C1 segment of cervical spinal cord (tissue), 14 donors: ENCODE measurements around the gene TMEM184C.

ENCODE experiments used
- DNase-seq, 14 donors: peaks; one replicate each; lab custom pipeline; 2025; lab: John Stamatoyannopoulos, UW

TMEM184C gene

DNA sequence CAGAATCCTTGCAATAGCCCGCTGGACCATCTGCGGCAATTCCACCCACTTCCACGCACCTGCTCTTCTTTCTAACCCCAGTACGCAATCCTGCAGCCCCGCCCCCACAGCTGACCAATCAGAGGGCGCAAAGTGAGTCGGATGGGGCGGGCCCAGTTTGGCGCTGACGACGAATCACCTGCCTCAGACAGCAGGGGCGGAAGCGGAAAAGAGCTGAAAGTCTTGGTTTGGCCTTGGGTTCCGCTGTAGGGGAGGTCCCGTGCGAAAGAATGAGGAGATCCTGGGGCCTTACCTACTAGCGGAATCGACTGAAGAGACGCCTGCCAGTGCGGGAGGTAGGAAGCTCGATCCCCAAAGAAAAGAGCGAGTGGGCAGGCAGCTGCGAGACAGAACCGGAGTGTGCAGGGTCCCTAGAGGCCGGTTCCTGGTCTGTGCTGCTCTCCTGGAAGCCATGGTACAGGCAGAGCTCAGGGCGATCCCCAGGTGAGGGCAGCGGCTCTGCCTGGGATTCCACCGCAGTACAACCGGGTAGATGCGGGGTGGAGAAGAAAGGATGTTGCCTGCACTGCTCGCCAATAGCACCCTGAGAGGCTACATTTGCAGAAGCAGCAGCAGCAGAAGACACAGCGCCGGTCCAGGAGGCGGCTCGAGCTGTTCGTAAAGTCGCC lies at the start of gene TMEM184C:
Gene TMEM184C (plus strand): TSS at position 225 of the 668 bp plus-strand sequence. CDS start 560 bp downstream, outside the sequence.
- DNase-seq = peak; percentile 66 to 97 (median 94)

DNA sequence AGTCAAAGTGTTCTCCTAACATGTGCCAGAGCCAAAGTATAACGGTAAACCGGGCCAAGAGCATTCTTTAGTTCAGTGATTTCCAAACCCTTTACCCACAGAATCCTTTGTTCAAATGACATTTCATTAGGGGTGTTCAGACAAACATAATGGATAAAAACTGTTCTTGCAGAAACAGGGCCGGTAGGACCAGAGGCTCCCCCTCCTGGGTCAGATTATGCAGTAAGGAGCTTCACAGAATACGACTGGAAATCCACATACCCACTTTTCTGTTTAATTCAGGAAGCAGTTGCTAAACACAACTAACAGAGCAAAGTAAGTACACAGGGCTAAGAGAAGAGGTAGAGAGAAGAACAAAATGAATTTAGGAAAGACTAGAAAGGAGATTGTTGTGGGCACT lies 46.6 kb upstream of the TMEM184C start:
- no peak for DNase-seq

DNA sequence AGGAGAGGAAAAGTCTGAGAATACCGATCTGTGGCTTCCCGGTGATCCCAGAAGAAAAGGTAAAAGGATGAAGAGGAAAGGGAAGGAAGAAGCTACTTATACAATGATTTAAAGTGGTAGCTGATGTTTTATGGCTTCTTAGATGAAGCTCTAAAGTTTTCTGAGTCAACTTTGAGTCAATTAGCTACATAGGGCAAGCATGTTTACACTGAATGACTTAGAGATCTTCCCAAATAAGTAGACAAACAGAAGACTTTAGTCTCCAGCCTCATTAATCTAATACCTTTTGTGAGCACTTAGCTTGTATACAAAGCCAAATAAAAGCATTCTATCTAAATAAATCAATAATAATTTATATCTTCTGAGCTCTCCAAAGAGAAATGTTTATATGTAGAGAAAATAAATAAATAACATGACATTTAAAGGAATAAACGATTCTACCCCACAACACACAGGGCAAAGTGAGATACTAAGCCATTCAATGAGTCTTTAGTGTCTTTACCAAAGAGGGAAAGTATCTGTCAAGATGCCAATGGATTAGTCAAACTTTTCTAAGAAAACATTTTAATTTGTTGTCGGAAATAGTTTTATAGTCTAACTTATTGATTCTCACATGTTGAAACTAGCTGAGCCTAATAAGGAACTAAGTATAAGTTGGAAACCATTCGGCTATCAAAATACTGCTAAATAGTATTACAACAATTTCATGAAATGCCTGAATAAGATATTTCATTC lies 46.0 kb upstream of the TMEM184C start:
- DNase-seq = no peak

DNA sequence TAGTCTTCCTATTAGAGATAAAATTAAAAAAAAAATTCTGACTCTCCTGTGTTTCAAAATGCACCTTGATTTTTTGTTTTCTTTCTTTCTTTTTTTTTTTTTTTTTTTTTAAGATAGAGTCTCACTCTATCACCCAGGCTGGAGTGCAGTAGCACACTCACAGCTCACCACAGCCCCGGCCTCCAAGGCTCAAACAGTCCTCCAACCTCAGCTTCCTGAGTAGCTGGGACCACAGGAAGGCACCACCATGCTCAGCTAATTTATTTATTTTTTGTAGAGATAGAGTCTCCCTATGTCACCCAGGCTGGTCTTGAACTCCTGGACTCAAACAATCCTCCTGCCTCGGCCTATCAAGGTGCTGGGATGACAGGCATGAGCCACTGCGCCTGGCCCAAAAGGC lies 41.1 kb upstream of the TMEM184C start:
- no peak for DNase-seq

DNA sequence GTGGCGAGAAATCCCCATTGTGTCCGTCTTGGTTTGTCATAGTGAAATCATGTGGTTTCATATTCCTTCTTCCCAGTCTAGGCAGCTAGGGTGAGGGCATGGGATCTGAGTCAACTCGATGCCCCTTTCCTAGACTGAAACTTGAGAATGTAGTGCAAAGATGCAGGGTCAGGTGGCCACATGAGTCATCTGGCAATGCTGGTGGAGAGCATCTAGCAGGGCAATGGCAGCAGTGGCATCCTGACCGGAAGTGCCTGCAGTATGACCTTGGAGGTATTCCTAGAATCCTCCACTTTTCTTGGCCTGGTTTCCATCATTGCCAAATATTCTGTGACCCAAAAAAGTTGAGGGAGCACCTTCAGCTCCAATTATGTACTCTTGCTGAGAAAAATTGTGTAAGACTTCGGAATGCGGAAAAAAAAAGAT lies 39.1 kb upstream of the TMEM184C start:
- no peak for DNase-seq

DNA sequence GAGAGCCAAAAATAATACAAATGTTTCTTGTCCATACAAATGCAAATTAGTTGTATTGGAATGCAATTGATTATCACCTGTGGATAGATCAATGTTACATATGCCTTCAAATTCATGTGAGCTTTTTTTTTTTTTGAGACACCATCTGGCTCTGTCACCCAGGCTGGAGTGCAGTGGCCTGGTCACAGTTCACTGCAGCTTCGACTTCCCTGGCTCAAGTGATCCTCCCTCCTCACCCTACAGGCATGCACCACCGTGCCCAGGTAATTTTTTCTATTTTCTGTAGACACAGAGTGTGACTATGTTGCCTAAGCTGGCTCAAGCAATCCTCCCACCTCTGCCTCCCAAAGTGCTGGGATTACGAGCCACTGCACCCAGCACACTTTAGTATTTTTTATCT lies 38.6 kb upstream of the TMEM184C start:
- DNase-seq = no peak

DNA sequence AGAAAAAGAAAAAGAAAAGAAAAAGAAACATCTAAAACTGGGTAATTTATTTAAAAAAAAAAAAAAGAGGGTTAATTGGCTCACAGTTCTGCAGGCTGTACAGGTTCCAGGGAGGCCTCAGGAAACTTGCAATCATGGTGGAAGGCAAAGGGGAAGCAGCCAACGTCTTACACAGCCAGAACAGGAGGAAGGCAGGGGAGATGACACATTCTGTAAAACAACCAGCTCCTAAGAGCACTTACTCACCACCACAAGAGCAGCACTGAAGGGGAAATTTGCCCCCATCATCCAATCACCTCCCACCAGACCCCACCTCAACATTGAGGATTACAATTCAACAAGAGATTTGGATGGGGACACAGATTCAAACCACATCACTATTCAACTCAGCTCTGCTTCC lies 36.8 kb upstream of the TMEM184C start:
- no peak for DNase-seq

GRCh38 chr4:147581606-147582350 lies 35.4 kb upstream of the TMEM184C start:
- no peak for DNase-seq

- DNase-seq = no peak
These were observed 34.7 kb upstream of the TMEM184C start for GRCh38 chr4:147582386-147583060.

- no peak for DNase-seq
These were observed 33.3 kb upstream of the TMEM184C start for GRCh38 chr4:147583876-147584275.

GRCh38 chr4:147586032-147586431 lies 31.2 kb upstream of the TMEM184C start:
- DNase-seq = no peak

DNA sequence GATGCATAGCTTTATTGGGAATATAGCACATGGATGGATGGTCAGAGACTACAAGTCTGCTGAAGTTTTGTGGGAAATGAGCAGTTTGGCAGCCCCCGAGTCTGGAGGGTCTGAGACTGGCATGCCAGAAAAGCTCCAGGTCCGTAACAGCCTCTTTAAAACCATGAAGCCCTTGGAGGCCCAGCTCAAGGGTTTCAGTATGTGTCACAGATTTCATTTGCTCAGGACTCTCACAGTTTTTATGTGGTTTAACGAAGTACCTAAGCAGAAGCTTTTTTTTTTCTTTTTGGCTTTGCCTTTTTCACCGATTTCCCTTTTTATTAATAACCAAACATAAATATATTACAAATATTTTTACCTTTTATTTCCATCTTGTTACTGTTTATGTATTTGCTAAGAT lies 30.6 kb upstream of the TMEM184C start:
- no peak for DNase-seq

- peak in 1 of 14 donors; percentile 10 for DNase-seq
These were observed 30.2 kb upstream of the TMEM184C start for GRCh38 chr4:147587041-147587440.

DNA sequence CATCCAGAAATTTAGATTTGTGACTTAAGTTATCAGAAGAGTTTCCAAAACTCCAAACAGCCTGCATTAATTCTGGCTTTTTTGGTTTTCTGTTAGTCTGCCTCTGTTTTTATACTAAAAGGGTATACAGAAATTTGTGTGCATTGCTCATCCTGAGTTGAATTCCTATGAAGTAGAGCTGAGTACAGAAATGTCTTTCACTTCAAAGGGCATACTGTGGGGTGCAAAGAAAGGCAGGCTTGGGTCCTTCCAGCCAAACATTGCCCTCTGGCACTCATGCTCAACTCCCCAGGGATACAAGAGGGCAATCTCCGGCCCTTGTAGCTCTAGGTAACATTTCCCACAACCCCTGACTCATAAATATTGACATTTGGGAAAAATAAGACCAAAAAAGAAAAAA lies 27.6 kb upstream of the TMEM184C start:
- peak in 4 of 14 donors; percentile 5 to 11 (median 6) for DNase-seq

- DNase-seq = peak in 9 of 14 donors; percentile 2 to 54 (median 39)
These were observed 26.8 kb upstream of the TMEM184C start for GRCh38 chr4:147590249-147590920.

- DNase-seq = no peak
These were observed 26.1 kb upstream of the TMEM184C start for GRCh38 chr4:147591106-147591505.

DNA sequence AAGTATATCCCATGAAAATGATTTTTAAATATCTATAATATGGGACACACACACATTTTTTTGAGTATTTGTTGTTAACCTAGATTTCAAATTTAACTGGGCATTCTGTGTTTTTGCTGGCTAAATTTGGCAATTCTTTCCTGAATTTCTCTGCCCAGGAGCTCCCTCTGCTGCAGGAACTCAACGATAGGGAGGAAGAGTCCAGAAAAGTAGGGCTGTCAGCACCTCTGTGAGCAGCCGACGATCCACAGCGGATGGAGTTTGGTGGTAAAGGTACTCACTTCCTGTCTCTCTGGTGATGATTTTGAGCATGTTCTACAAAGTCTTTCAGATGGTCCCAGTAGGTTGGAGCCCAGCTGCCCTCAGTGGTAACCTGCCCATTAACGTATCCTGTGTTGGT lies 23.1 kb upstream of the TMEM184C start:
- DNase-seq = no peak

- no peak for DNase-seq
These were observed 22.6 kb upstream of the TMEM184C start for GRCh38 chr4:147594578-147594977.

- no peak for DNase-seq
These were observed 20.8 kb upstream of the TMEM184C start for GRCh38 chr4:147596377-147596776.

DNA sequence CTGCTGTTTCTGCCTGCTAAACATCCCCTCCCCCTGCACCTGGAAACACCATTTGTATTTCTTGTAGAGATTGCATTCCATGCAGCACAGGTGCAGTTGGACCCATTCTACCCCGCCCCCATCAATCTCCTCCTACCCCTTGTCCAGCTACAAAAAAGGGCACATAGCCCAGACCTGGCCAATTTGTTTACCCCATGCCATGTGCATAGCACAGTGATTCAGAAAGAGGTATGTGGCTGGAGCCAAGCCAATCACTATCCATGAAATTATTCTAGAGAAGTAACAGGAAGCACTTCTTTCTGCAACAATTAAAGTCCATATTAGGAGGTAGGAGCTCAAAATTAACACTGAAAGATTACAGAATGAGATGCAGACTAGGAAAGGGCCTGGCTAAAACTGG lies 20.2 kb upstream of the TMEM184C start:
- no peak for DNase-seq

- DNase-seq = no peak
These were observed 19.6 kb upstream of the TMEM184C start for GRCh38 chr4:147597561-147597960.
